HG03442 (cell line): ENCODE results near the gene DVL3.

Source experiments
- ATAC-seq: cut with Tn5 transposase; IDR thresholded peaks from one replicate; pipeline ENCODE4 v1.9.1; 2021; ENCODE audit warnings: mild to moderate bottlenecking, moderate library complexity; ENCODE audit not compliant: unreplicated experiment

Gene DVL3

GRCh38 chr3:184209146-184209923 is 54.2 kb downstream of the DVL3 start:
- ATAC-seq, result no peak

GRCh38 chr3:184211297-184211696 is 56.1 kb downstream of the DVL3 start:
- no peak for ATAC-seq

GRCh38 chr3:184211718-184212117 is 56.5 kb downstream of the DVL3 start:
- ATAC-seq, result no peak

- no peak for ATAC-seq
These were observed 63.6 kb downstream of the DVL3 start for GRCh38 chr3:184218814-184219213.

- ATAC-seq, result no peak
These were observed 67.3 kb downstream of the DVL3 start for GRCh38 chr3:184222521-184222920.
